Neural progenitor cell (in vitro differentiated cells): Measurements from ENCODE around the gene KMT2C. TPM values are rescaled to one million over a fixed set of nuclear protein-coding genes. Genes with fewer than 3 reads are reported as not detected.
"Not testable (repeated sequence)": the region's sequence is repeated elsewhere in the genome, so short reads cannot be mapped to it uniquely, and the experiment has no call there.

Experiments
- DNase-seq: peaks from one replicate; pipeline ENCODE4 v3.0.0-alpha.2; 2016; ENCODE audit warnings: low spot score
- H2AFZ ChIP-seq: fragments of 200-600 bp; sonication (generic); replicated peaks from 2 replicates; pipeline ENCODE4 v1.6.1; 2016; ENCODE audit warnings: antibody characterized with exemption
- H3F3A ChIP-seq: fragments of 200-600 bp; sonication (generic); 2 replicates; pipeline ENCODE4 v1.6.1; 2016; ENCODE audit warnings: antibody characterized with exemption, low read depth
- H3K27ac ChIP-seq: fragments of 200-600 bp; sonication (generic); 2 replicates; pipeline ENCODE4 v1.5.1; 2016; ENCODE audit warnings: mild to moderate bottlenecking
- H3K27me3 ChIP-seq: fragments of 200-600 bp; sonication (generic); 2 replicates; pipeline ENCODE4 v1.6.1; 2016; ENCODE audit warnings: mild to moderate bottlenecking, moderate library complexity
- H3K36me3 ChIP-seq: fragments of 200-600 bp; sonication (generic); 2 replicates; pipeline ENCODE4 v1.5.1; 2016
- H3K4me1 ChIP-seq: fragments of 200-600 bp; sonication (generic); 2 replicates; pipeline ENCODE4 v1.6.1; 2016; ENCODE audit warnings: mixed run types
- H3K4me2 ChIP-seq: fragments of 200-600 bp; sonication (generic); 2 replicates; pipeline ENCODE4 v1.6.1; 2016
- H3K4me3 ChIP-seq: fragments of 200-600 bp; sonication (generic); 2 replicates; pipeline ENCODE4 v1.5.1; 2016
- H3K79me2 ChIP-seq: fragments of 200-600 bp; sonication (generic); 2 replicates; pipeline ENCODE4 v1.6.1; 2016; ENCODE audit warnings: low read depth
- H3K9ac ChIP-seq: fragments of 200-600 bp; sonication (generic); 2 replicates; pipeline ENCODE4 v1.6.1; 2016
- H3K9me3 ChIP-seq: fragments of 200-600 bp; sonication (generic); 2 replicates; pipeline ENCODE4 v1.5.1; 2016; ENCODE audit warnings: low read depth
- H4K20me1 ChIP-seq: fragments of 200-600 bp; sonication (generic); 2 replicates; pipeline ENCODE4 v1.6.1; 2016; ENCODE audit warnings: low read depth
- H3K27ac Mint-ChIP-seq: 3 replicates; pipeline ENCODE4 v1.8.0; 2021; ENCODE audit warnings: mixed read lengths
- H3K27me3 Mint-ChIP-seq: 2 replicates; pipeline ENCODE4 v1.8.0; 2022; ENCODE audit warnings: low read depth, mild to moderate bottlenecking, inconsistent platforms, moderate library complexity, mixed read lengths; ENCODE audit not compliant: insufficient read depth
- H3K36me3 Mint-ChIP-seq: 3 replicates; pipeline ENCODE4 v1.8.0; 2021; ENCODE audit warnings: mixed read lengths
- H3K4me1 Mint-ChIP-seq: 3 replicates; pipeline ENCODE4 v1.8.0; 2021; ENCODE audit warnings: mixed read lengths
- H3K4me3 Mint-ChIP-seq: 3 replicates; pipeline ENCODE4 v1.8.0; 2021; ENCODE audit warnings: mild to moderate bottlenecking, moderate library complexity, mixed read lengths
- H3K9me3 Mint-ChIP-seq: 3 replicates; pipeline ENCODE4 v1.8.0; 2020; ENCODE audit warnings: mixed read lengths
- EZH2 ChIP-seq: fragments of 200-600 bp; sonication (generic); IDR thresholded peaks from 2 replicates; pipeline ENCODE4 v1.6.1; 2017; ENCODE audit warnings: antibody characterized with exemption, mild to moderate bottlenecking, moderate library complexity
- EZH2phosphoT487 ChIP-seq: fragments of 200-600 bp; sonication (generic); IDR thresholded peaks from 2 replicates; pipeline ENCODE4 v1.6.1; 2017; ENCODE audit warnings: antibody characterized with exemption
- total RNA-seq: library from RNA; depleted of rRNA; stranded (reverse); fragments of >200 nt; gene quantifications from 2 replicates; pipeline ENCODE4 v1.2.3, GENCODE V29; 2015; ENCODE audit warnings: low replicate concordance
- TF ChIP-seq, protein P1 (sequence below): fragments of 200-600 bp; sonication (generic); IDR thresholded peaks from 2 replicates; pipeline ENCODE4 v1.5.1; 2017; ENCODE audit warnings: antibody characterized with exemption, mild to moderate bottlenecking

The KMT2C gene
- total RNA-seq, 1 donor from 2014 or later, result 26.4 TPM

DNA sequence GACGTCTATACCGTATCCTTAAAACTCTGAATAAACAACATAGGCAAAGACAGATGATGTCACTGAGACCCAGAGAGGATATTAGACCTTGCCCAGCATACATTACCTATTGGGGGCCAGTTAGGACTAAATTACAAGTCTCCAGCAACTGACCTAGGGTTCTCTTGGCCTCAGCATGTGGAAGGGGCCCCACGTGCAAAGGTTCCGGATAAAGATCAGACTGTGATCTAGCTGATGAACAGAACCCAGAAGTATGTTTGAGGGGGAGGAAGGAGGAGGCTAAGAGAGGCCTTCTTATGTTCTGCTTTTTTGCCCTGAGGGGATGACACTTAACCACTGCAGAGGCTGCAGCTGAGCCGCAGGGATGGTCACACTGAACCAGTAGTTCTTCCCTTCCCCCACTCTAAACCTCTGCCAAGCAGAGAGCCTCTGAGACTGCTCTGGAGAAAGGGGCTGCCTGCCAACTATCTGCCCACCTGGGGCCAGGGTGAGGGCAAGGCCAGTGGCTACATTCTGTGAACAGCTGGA, 24.0 kb upstream of the KMT2C start:
- Histone ChIP-seq H3K79me2 (no peaks in the 10 kb centered on the region), H3F3A (peaks cover 18% of the 10 kb centered on the region), H3K4me3 (no peak overlapping the region), H2AFZ (peak overlapping the region; percentile 76), H3K27me3 (no peaks in the 10 kb centered on the region), H3K4me2 (peak overlapping the region; percentile 32), H3K27ac (no peak overlapping the region), H3K36me3 (no peaks in the 10 kb centered on the region), H3K9ac (no peak overlapping the region), H3K9me3 (no peaks in the 10 kb centered on the region), H4K20me1 (no peaks in the 10 kb centered on the region), H3K4me1 (peaks cover 11% of the 10 kb centered on the region)
- TF ChIP-seq EZH2phosphoT487 (no peak), EZH2 (no peak)
- TF ChIP-seq, protein P1, sequence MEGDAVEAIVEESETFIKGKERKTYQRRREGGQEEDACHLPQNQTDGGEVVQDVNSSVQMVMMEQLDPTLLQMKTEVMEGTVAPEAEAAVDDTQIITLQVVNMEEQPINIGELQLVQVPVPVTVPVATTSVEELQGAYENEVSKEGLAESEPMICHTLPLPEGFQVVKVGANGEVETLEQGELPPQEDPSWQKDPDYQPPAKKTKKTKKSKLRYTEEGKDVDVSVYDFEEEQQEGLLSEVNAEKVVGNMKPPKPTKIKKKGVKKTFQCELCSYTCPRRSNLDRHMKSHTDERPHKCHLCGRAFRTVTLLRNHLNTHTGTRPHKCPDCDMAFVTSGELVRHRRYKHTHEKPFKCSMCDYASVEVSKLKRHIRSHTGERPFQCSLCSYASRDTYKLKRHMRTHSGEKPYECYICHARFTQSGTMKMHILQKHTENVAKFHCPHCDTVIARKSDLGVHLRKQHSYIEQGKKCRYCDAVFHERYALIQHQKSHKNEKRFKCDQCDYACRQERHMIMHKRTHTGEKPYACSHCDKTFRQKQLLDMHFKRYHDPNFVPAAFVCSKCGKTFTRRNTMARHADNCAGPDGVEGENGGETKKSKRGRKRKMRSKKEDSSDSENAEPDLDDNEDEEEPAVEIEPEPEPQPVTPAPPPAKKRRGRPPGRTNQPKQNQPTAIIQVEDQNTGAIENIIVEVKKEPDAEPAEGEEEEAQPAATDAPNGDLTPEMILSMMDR, result no peak
- no peaks in the 10 kb centered on the region for H3K9me3 Mint-ChIP-seq
- DNase-seq, result peak; percentile 20
- H3K4me3 Mint-ChIP-seq, result peak overlapping the region; percentile 25
- H3K36me3 Mint-ChIP-seq, result no peaks in the 10 kb centered on the region
- H3K27ac Mint-ChIP-seq, result no peak overlapping the region
- peaks cover 20% of the 10 kb centered on the region for H3K4me1 Mint-ChIP-seq
- H3K27me3 Mint-ChIP-seq, result peaks cover 3% of the 10 kb centered on the region

DNA sequence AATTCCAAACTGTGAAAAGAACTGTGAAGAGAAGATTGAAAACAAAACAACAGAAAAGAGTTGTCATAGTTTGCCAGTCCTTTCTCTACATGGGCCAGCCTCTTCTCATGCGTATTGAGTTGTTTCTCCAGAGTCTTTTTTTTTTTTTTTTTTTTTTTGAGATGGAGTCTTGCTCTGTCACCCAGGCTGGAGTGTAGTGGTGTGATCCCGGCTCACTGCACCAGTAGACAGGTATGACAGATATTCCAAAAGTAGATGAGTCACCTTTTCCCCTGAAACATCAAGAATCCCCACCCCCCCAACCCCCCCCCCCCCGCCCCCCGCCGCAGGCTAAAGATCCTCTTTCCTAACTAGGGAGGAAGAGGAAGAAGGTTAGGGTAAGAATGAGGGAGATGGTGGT, 15.6 kb upstream of the KMT2C start:
- Histone ChIP-seq H3K9me3 (no peaks in the 10 kb centered on the region), H3K27ac (no peak overlapping the region), H3K4me3 (no peak overlapping the region), H3F3A (no peaks in the 10 kb centered on the region), H3K27me3 (no peaks in the 10 kb centered on the region), H3K4me2 (no peak overlapping the region), H3K4me1 (no peaks in the 10 kb centered on the region), H3K9ac (no peak overlapping the region), H3K79me2 (no peaks in the 10 kb centered on the region), H3K36me3 (no peaks in the 10 kb centered on the region), H4K20me1 (no peaks in the 10 kb centered on the region), H2AFZ (no peak overlapping the region)
- Mint-ChIP-seq H3K27me3 (no peaks in the 10 kb centered on the region), H3K4me3 (no peak overlapping the region), H3K9me3 (no peaks in the 10 kb centered on the region), H3K4me1 (peaks cover 5% of the 10 kb centered on the region), H3K36me3 (no peaks in the 10 kb centered on the region), H3K27ac (no peak overlapping the region)
- TF ChIP-seq EZH2phosphoT487 (no peak), EZH2 (no peak)
- TF ChIP-seq, protein P1, result no peak
- DNase-seq, result no peak

DNA sequence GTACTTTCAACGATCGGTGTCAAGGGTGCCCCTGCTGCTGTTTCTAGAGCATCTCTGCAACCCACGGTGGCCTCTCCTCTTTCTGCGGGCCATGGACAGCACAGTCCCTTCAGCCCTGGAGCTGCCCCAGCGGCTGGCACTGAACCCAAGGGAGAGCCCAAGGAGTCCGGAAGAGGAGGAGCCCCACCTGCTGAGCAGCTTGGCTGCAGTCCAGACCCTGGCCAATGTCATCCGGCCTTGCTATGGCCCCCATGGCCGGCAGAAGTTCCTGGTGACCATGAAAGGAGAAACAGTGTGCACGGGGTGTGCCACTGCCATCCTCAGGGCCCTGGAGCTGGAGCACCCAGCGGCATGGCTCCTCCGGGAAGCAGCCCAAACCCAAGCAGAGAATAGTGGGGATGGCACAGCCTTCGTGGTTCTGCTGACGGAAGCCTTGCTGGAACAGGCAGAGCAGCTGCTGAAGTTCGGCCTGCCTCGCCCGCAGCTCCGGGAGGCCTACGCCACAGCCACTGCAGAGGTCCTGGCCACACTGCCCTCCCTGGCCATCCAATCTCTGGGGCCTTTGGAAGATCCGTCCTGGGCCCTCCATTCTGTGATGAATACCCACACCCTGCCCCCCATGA, 9.7 kb upstream of the KMT2C start:
- H3K79me2 ChIP-seq, H3K36me3 ChIP-seq, H3K9me3 Mint-ChIP-seq, H3K27ac ChIP-seq, H3K36me3 Mint-ChIP-seq, H2AFZ ChIP-seq, H3K4me3 Mint-ChIP-seq, H3K27me3 ChIP-seq, H3K27ac Mint-ChIP-seq, H3K4me1 Mint-ChIP-seq, H3K9ac ChIP-seq, H3K4me2 ChIP-seq, H3K9me3 ChIP-seq, H3F3A ChIP-seq, H3K4me3 ChIP-seq, DNase-seq, H3K4me1 ChIP-seq, H4K20me1 ChIP-seq, H3K27me3 Mint-ChIP-seq: not testable (repeated sequence)

DNA sequence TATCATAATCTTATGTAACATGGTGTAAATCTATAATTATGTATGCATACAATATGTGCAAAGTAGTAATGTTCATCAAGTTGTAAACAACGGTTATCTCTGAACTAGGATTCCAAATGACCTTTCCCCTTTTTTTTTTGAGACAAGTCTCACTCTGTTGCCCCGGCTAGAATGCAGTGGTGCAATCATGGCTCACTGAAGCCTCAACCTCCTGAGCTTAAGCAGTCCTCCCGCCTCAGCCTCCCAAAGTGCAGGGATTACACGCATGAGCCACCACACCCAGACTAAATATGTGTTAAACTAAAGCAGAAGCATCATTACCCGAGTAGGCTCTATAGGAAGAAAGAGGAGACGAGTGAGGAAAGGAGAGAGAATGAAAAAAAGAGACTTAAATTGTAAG, 7.8 kb upstream of the KMT2C start:
- H4K20me1 ChIP-seq, result no peaks in the 10 kb centered on the region
- DNase-seq, result no peak
- TF ChIP-seq, protein P1, result no peak
- TF ChIP-seq EZH2 (no peak), EZH2phosphoT487 (no peak)
- H2AFZ ChIP-seq, result no peak overlapping the region
- Mint-ChIP-seq H3K27ac (no peak overlapping the region), H3K4me1 (no peaks in the 10 kb centered on the region), H3K9me3 (no peaks in the 10 kb centered on the region), H3K27me3 (no peaks in the 10 kb centered on the region), H3K4me3 (no peak overlapping the region), H3K36me3 (no peaks in the 10 kb centered on the region)
- H3K9me3 ChIP-seq, result no peaks in the 10 kb centered on the region
- H3K9ac ChIP-seq, result no peak overlapping the region
- no peaks in the 10 kb centered on the region for H3K36me3 ChIP-seq
- no peaks in the 10 kb centered on the region for H3K4me1 ChIP-seq
- no peaks in the 10 kb centered on the region for H3K27me3 ChIP-seq
- H3K4me2 ChIP-seq, result no peak overlapping the region
- no peak overlapping the region for H3K27ac ChIP-seq
- no peaks in the 10 kb centered on the region for H3F3A ChIP-seq
- no peaks in the 10 kb centered on the region for H3K79me2 ChIP-seq
- H3K4me3 ChIP-seq, result no peak overlapping the region
